ENCODE data around the gene MCC.

- TF ChIP-seq, protein P1, sequence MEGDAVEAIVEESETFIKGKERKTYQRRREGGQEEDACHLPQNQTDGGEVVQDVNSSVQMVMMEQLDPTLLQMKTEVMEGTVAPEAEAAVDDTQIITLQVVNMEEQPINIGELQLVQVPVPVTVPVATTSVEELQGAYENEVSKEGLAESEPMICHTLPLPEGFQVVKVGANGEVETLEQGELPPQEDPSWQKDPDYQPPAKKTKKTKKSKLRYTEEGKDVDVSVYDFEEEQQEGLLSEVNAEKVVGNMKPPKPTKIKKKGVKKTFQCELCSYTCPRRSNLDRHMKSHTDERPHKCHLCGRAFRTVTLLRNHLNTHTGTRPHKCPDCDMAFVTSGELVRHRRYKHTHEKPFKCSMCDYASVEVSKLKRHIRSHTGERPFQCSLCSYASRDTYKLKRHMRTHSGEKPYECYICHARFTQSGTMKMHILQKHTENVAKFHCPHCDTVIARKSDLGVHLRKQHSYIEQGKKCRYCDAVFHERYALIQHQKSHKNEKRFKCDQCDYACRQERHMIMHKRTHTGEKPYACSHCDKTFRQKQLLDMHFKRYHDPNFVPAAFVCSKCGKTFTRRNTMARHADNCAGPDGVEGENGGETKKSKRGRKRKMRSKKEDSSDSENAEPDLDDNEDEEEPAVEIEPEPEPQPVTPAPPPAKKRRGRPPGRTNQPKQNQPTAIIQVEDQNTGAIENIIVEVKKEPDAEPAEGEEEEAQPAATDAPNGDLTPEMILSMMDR (conservative IDR thresholded peaks at IDR 0.05 in 1 of 2, IDR thresholded peaks at IDR 0.05 in 1 of 2; ENCODE audit: low read depth in 1 of 2, low read length in 2 of 2) = no peak
- no peak for TF ChIP-seq EZH2 (IDR thresholded peaks at IDR 0.05; ENCODE audit: low read length, missing control alignments)
Measured at GRCh38 chr5:113240951-113241726, 247.1 kb downstream of the MCC start.
